GM23338 (cell line): ENCODE results near the gene CGREF1. TPM values are rescaled to one million over a fixed set of nuclear protein-coding genes. Genes with fewer than 3 reads are reported as not detected.
A peak's percentile ranks its signal among the peaks of the same experiment; 100 is the strongest.

Experiments used
- ATAC-seq: fragments of 200-7000 bp; cut with Tn5 transposase; 3 replicates; pipeline ENCODE4 v1.9.1; 2020
- DNase-seq: peaks from one replicate; pipeline ENCODE4 v3.0.0-alpha.2; 2015; ENCODE audit warnings: low spot score
- H2AFZ ChIP-seq: fragments of 200-600 bp; sonication (generic); 2 replicates; pipeline ENCODE4 v1.8.0; 2016; ENCODE audit warnings: antibody characterized with exemption, mild to moderate bottlenecking, moderate library complexity
- H3F3A ChIP-seq: fragments of 200-600 bp; sonication (generic); replicated peaks from 2 replicates; pipeline ENCODE4 v1.8.0; 2017; ENCODE audit warnings: antibody characterized with exemption, mixed run types, low read depth
- H3K27ac ChIP-seq: fragments of 200-600 bp; sonication (generic); 2 replicates; pipeline ENCODE4 v1.6.1; 2016; ENCODE audit warnings: low read depth
- H3K27me3 ChIP-seq: fragments of 200-600 bp; sonication (generic); 2 replicates; pipeline ENCODE4 v1.8.0; 2016; ENCODE audit warnings: mild to moderate bottlenecking, mixed run types, moderate library complexity; ENCODE audit not compliant: insufficient read depth
- H3K36me3 ChIP-seq: fragments of 200-600 bp; sonication (generic); 2 replicates; pipeline ENCODE4 v1.8.0; 2016; ENCODE audit warnings: mild to moderate bottlenecking; ENCODE audit not compliant: insufficient read depth
- H3K4me1 ChIP-seq: fragments of 200-600 bp; sonication (generic); 2 replicates; pipeline ENCODE4 v1.8.0; 2016; ENCODE audit warnings: mild to moderate bottlenecking, moderate library complexity; ENCODE audit not compliant: insufficient read depth
- H3K4me2 ChIP-seq: fragments of 200-600 bp; sonication (generic); 2 replicates; pipeline ENCODE4 v1.7.1; 2017; ENCODE audit warnings: mixed run types
- H3K4me3 ChIP-seq: fragments of 200-600 bp; sonication (generic); 2 replicates; pipeline ENCODE4 v1.6.1; 2016; ENCODE audit warnings: mixed run types
- H3K79me2 ChIP-seq: fragments of 200-600 bp; sonication (generic); replicated peaks from 2 replicates; pipeline ENCODE4 v1.8.0; 2017; ENCODE audit warnings: mild to moderate bottlenecking; ENCODE audit not compliant: insufficient read depth
- H3K9me2 ChIP-seq: fragments of 200-600 bp; sonication (generic); 2 replicates; pipeline ENCODE4 v1.8.0; 2017; ENCODE audit not compliant: insufficient read depth
- H4K20me1 ChIP-seq: fragments of 200-600 bp; sonication (generic); replicated peaks from 2 replicates; pipeline ENCODE4 v1.8.0; 2017; ENCODE audit warnings: mild to moderate bottlenecking; ENCODE audit not compliant: insufficient read depth
- H3K27ac Mint-ChIP-seq: 2 replicates; pipeline ENCODE4 v1.8.0; 2020; ENCODE audit warnings: inconsistent platforms, mild to moderate bottlenecking, moderate library complexity, mixed read lengths
- H3K27me3 Mint-ChIP-seq: 3 replicates; pipeline ENCODE4 v1.8.0; 2022; ENCODE audit warnings: low read depth, mild to moderate bottlenecking, moderate library complexity, mixed read lengths, inconsistent platforms; ENCODE audit not compliant: insufficient read depth, poor library complexity
- H3K36me3 Mint-ChIP-seq: 3 replicates; pipeline ENCODE4 v1.8.0; 2021; ENCODE audit warnings: low read depth, mild to moderate bottlenecking, inconsistent platforms, moderate library complexity, mixed read lengths
- H3K4me1 Mint-ChIP-seq: 3 replicates; pipeline ENCODE4 v1.8.0; 2020; ENCODE audit warnings: mild to moderate bottlenecking, inconsistent platforms, mixed read lengths
- H3K4me3 Mint-ChIP-seq: 3 replicates; pipeline ENCODE4 v1.8.0; 2021; ENCODE audit warnings: moderate library complexity, mild to moderate bottlenecking, inconsistent platforms, mixed read lengths
- H3K9me3 Mint-ChIP-seq: 3 replicates; pipeline ENCODE4 v1.8.0; 2020; ENCODE audit warnings: moderate library complexity, mild to moderate bottlenecking, inconsistent platforms, mixed read lengths
- CREB1 ChIP-seq: fragments of 250-450 bp; sonication (Bioruptor Pico); IDR thresholded peaks from 2 replicates; pipeline ENCODE4 v1.5.0; 2020; ENCODE audit warnings: low read depth, mild to moderate bottlenecking, moderate library complexity
- EZH2 ChIP-seq: fragments of 200-600 bp; sonication (generic); IDR thresholded peaks from one replicate; pipeline ENCODE4 v1.8.0; 2017; ENCODE audit warnings: antibody characterized with exemption, mild to moderate bottlenecking, low read depth; ENCODE audit not compliant: unreplicated experiment
- EZH2phosphoT487 ChIP-seq: fragments of 200-600 bp; sonication (generic); IDR thresholded peaks from one replicate; pipeline ENCODE4 v1.8.1; 2018; ENCODE audit warnings: antibody characterized with exemption; ENCODE audit not compliant: unreplicated experiment
- JUNB ChIP-seq: IDR thresholded peaks from one replicate; pipeline ENCODE4 v1.6.1; 2016; ENCODE audit warnings: antibody characterized with exemption; ENCODE audit not compliant: unreplicated experiment
- NANOG ChIP-seq: IDR thresholded peaks from 2 replicates; pipeline ENCODE4 v1.6.1; 2016; ENCODE audit warnings: antibody characterized with exemption, borderline replicate concordance
- STAT1 ChIP-seq: IDR thresholded peaks from one replicate; pipeline ENCODE4 v1.6.1; 2016; ENCODE audit warnings: antibody characterized with exemption; ENCODE audit not compliant: unreplicated experiment
- ZNF331 ChIP-seq: fragments of 250-450 bp; sonication (Bioruptor Pico); IDR thresholded peaks from 2 replicates; pipeline ENCODE4 v1.5.0; 2020; ENCODE audit warnings: low read depth, mild to moderate bottlenecking, moderate library complexity
- polyA plus RNA-seq: library from polyadenylated mRNA; unstranded; fragments of >200 nt; fragmentation: Nextera tagmentation; extraction: Ambion mirVana; gene quantifications from 2 replicates; pipeline ENCODE4 v1.2.1, GENCODE V29; 2016
- total RNA-seq: library from RNA; depleted of rRNA; stranded (reverse); fragments of >200 nt; shearing (Covaris generic); gene quantifications from 2 replicates; pipeline ENCODE4 v1.2.3, GENCODE V29; 2014
- TF ChIP-seq, protein P1 (sequence below), 2 experiments: fragments of 200-600 bp in 1 of 2; sonication (generic) in 1 of 2; conservative IDR thresholded peaks; 2 replicates each; pipeline versions ENCODE4 v1.5.1 to v1.6.1; 2016 to 2017; ENCODE audit warnings: antibody characterized with exemption in 2 of 2, low read depth in 2 of 2, mild to moderate bottlenecking in 2 of 2, moderate library complexity in 1 of 2

CGREF1 gene
- total and polyA plus RNA-seq, 2 experiments from 2014 or later, result 4.1 to 4.5 TPM

DNA sequence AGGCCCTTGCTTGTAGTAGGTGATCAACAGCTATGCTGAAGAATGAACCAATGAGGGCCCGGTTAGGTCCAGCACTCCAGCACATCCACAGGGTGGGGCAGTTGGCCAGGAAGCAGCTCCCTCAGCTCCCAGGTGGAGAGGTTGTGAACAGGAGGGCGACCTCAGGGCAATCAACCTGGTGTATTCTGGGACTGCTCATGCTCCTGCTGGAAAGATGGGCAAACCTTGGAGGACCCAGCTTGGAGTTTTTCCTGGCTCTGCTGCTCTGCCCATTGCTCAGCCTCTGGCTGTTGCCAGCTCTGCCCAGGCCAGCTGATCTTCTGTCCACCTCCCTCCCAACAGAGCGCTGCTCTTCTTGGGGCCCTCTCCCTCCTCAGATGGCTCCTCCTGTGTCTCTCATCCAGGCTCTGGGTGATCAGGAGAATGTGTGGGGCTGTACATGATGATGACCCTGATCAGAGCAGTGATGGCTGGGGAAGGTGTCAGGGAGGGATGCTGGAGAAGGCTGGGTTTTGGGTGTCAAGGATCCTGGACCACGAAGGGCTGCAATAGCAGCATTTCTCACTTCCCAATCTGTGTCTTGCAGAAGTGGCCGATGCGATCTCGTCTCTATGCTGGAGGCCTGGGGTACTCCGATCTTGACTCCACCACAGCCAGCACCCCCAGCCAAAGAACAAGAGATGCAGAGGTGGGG is 33.3 kb upstream of the CGREF1 start:
- Mint-ChIP-seq H3K4me1 (no peaks in the 10 kb centered on the region), H3K27me3 (peaks cover 14% of the 10 kb centered on the region), H3K27ac (no peak overlapping the region), H3K9me3 (no peaks in the 10 kb centered on the region), H3K36me3 (no peaks in the 10 kb centered on the region), H3K4me3 (no peak overlapping the region)
- Histone ChIP-seq H3K27ac (no peak overlapping the region), H3K9me2 (no peaks in the 10 kb centered on the region), H3K79me2 (no peaks in the 10 kb centered on the region), H3F3A (no peaks in the 10 kb centered on the region), H3K4me2 (no peak overlapping the region), H3K4me1 (no peaks in the 10 kb centered on the region), H2AFZ (no peak overlapping the region), H3K27me3 (no peaks in the 10 kb centered on the region), H4K20me1 (no peaks in the 10 kb centered on the region), H3K4me3 (no peak overlapping the region), H3K36me3 (no peaks in the 10 kb centered on the region)
- TF ChIP-seq, protein P1, sequence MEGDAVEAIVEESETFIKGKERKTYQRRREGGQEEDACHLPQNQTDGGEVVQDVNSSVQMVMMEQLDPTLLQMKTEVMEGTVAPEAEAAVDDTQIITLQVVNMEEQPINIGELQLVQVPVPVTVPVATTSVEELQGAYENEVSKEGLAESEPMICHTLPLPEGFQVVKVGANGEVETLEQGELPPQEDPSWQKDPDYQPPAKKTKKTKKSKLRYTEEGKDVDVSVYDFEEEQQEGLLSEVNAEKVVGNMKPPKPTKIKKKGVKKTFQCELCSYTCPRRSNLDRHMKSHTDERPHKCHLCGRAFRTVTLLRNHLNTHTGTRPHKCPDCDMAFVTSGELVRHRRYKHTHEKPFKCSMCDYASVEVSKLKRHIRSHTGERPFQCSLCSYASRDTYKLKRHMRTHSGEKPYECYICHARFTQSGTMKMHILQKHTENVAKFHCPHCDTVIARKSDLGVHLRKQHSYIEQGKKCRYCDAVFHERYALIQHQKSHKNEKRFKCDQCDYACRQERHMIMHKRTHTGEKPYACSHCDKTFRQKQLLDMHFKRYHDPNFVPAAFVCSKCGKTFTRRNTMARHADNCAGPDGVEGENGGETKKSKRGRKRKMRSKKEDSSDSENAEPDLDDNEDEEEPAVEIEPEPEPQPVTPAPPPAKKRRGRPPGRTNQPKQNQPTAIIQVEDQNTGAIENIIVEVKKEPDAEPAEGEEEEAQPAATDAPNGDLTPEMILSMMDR (conservative IDR thresholded peaks at IDR 0.05; ENCODE audit: low read depth in 2 of 2), result peak in 1 of 2 experiments; percentile 52; a peak in 2 of 4 replicates
- no peak for TF ChIP-seq JUNB
- no peak for TF ChIP-seq CREB1
- no peak for TF ChIP-seq STAT1
- no peak for TF ChIP-seq EZH2
- no peak for TF ChIP-seq NANOG
- ATAC-seq (peak; percentile 84), DNase-seq (peak; percentile 48)

DNA sequence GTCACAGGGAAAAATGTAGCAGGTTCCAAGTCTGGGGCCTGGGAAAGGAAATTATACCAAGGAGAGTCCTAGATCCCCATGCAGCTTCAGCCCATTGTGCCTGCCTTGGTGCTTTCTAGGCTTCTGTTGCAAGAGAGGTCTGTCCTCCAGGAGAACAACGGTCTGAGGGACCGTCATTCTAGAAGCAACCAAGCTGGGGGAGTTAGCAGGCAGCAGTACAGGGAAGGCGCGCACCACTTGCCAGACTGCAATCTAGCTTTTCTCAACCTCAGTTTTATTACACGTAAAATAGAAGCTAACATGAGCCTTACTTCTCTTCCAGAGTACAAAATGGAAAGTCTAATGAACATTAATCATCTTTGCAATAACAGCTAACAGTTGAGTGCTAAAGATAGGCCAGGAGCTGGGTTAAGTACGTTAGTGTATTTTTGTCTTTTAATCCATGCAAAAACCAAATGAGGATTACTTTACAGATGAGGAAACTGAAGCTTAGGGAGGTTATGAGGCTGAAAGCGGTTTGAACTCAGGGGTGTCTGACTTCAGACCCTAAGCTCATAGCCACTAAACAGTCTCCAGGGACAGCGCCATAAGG is 31.8 kb upstream of the CGREF1 start:
- Histone ChIP-seq H3K4me3 (no peak overlapping the region), H3K4me1 (no peaks in the 10 kb centered on the region), H3K27me3 (no peaks in the 10 kb centered on the region), H2AFZ (0 out of 2 replicates have a peak overlapping the region, but pooled peaks have one; percentile 32), H3F3A (no peaks in the 10 kb centered on the region), H3K27ac (no peak overlapping the region), H4K20me1 (no peaks in the 10 kb centered on the region), H3K4me2 (no peak overlapping the region), H3K9me2 (no peaks in the 10 kb centered on the region), H3K36me3 (no peaks in the 10 kb centered on the region), H3K79me2 (no peaks in the 10 kb centered on the region)
- no peaks in the 10 kb centered on the region for H3K9me3 Mint-ChIP-seq
- H3K36me3 Mint-ChIP-seq, result no peaks in the 10 kb centered on the region
- DNase-seq, result no peak
- TF ChIP-seq ZNF331, result no peak
- no peak for TF ChIP-seq STAT1
- TF ChIP-seq EZH2, result no peak
- TF ChIP-seq EZH2phosphoT487, result no peak
- no peak for TF ChIP-seq NANOG
- no peak for ATAC-seq
- no peaks in the 10 kb centered on the region for H3K4me1 Mint-ChIP-seq
- no peak overlapping the region for H3K4me3 Mint-ChIP-seq
- H3K27me3 Mint-ChIP-seq, result peaks cover 11% of the 10 kb centered on the region
- no peak overlapping the region for H3K27ac Mint-ChIP-seq
